Loucy (cell line): Measurements from ENCODE around the gene MANEAL.

Source experiments
- EZH2phosphoT487 ChIP-seq: fragments of 200-600 bp; IDR thresholded peaks from 2 replicates; pipeline ENCODE4 v1.6.1; 2018; ENCODE audit warnings: antibody characterized with exemption, mild to moderate bottlenecking, moderate library complexity, borderline replicate concordance
- TF ChIP-seq, protein P1 (sequence below): fragments of 200-600 bp; sonication (generic); conservative IDR thresholded peaks from 2 replicates; pipeline ENCODE4 v1.5.1; 2014; ENCODE audit warnings: mild to moderate bottlenecking, antibody characterized with exemption, low read length

- TF ChIP-seq, protein P1, sequence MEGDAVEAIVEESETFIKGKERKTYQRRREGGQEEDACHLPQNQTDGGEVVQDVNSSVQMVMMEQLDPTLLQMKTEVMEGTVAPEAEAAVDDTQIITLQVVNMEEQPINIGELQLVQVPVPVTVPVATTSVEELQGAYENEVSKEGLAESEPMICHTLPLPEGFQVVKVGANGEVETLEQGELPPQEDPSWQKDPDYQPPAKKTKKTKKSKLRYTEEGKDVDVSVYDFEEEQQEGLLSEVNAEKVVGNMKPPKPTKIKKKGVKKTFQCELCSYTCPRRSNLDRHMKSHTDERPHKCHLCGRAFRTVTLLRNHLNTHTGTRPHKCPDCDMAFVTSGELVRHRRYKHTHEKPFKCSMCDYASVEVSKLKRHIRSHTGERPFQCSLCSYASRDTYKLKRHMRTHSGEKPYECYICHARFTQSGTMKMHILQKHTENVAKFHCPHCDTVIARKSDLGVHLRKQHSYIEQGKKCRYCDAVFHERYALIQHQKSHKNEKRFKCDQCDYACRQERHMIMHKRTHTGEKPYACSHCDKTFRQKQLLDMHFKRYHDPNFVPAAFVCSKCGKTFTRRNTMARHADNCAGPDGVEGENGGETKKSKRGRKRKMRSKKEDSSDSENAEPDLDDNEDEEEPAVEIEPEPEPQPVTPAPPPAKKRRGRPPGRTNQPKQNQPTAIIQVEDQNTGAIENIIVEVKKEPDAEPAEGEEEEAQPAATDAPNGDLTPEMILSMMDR, result no peak
- no peak for TF ChIP-seq EZH2phosphoT487
Observed at GRCh38 chr1:37752213-37752582, 41.4 kb upstream of the MANEAL start.
